WTC11 (cell line): ENCODE results near the gene SLIT3.

Source experiments
- ETV6 ChIP-seq: sonication (generic); formaldehyde crosslinking; IDR thresholded peaks from 2 replicates; pipeline ENCODE4 v1.8.1; 2022; ENCODE audit warnings: mild to moderate bottlenecking, missing genetic modification reagents
- FOXP1 ChIP-seq: sonication (generic); formaldehyde crosslinking; IDR thresholded peaks from 2 replicates; pipeline ENCODE4 v1.8.0; 2022; ENCODE audit warnings: missing genetic modification reagents, mild to moderate bottlenecking, moderate library complexity, borderline replicate concordance
- IRF2 ChIP-seq: sonication (generic); formaldehyde crosslinking; IDR thresholded peaks from 2 replicates; pipeline ENCODE4 v1.8.0; 2022; ENCODE audit warnings: low read depth, missing genetic modification reagents, borderline replicate concordance
- JUN ChIP-seq: sonication (generic); formaldehyde crosslinking; IDR thresholded peaks from 2 replicates; pipeline ENCODE4 v1.8.0; 2023; ENCODE audit warnings: mild to moderate bottlenecking, missing genetic modification reagents
- KAT7 ChIP-seq: sonication (generic); formaldehyde crosslinking; IDR thresholded peaks from 2 replicates; pipeline ENCODE4 v1.8.1; 2023; ENCODE audit warnings: missing genetic modification reagents, mild to moderate bottlenecking, borderline replicate concordance
- TF ChIP-seq, protein P1 (sequence below): fragments of 200-600 bp; IDR thresholded peaks from 2 replicates; pipeline ENCODE4 v1.8.0; 2022; ENCODE audit warnings: antibody characterized with exemption
- TF ChIP-seq, protein P2 (sequence below): sonication (generic); formaldehyde crosslinking; IDR thresholded peaks from 2 replicates; pipeline ENCODE4 v1.8.0; 2022; ENCODE audit warnings: mild to moderate bottlenecking, missing genetic modification reagents
- TF ChIP-seq, protein P3 (sequence below): sonication (generic); formaldehyde crosslinking; IDR thresholded peaks from 2 replicates; pipeline ENCODE4 v1.8.0; 2022; ENCODE audit warnings: mild to moderate bottlenecking, missing genetic modification reagents
- TF ChIP-seq, protein P4 (sequence below): sonication (generic); formaldehyde crosslinking; IDR thresholded peaks from 2 replicates; pipeline ENCODE4 v1.8.1; 2023; ENCODE audit warnings: mild to moderate bottlenecking, missing genetic modification reagents, moderate library complexity
- TF ChIP-seq, protein P5 (sequence below): sonication (generic); formaldehyde crosslinking; IDR thresholded peaks from 2 replicates; pipeline ENCODE4 v1.8.0; 2022; ENCODE audit warnings: mild to moderate bottlenecking, missing genetic modification reagents
- TF ChIP-seq, protein P6 (sequence below): fragments of 250-450 bp; sonication (Bioruptor Pico); IDR thresholded peaks from 2 replicates; pipeline ENCODE4 v1.9.0; 2021; ENCODE audit warnings: mild to moderate bottlenecking, borderline replicate concordance
- TF ChIP-seq, protein P7 (sequence below): sonication (generic); formaldehyde crosslinking; conservative IDR thresholded peaks from 2 replicates; pipeline ENCODE4 v1.8.1; 2022; ENCODE audit warnings: mild to moderate bottlenecking, missing genetic modification reagents
- TF ChIP-seq, protein P8 (sequence below): sonication (generic); formaldehyde crosslinking; IDR thresholded peaks from 2 replicates; pipeline ENCODE4 v1.8.1; 2022; ENCODE audit warnings: low read depth, missing genetic modification reagents, borderline replicate concordance

DNA sequence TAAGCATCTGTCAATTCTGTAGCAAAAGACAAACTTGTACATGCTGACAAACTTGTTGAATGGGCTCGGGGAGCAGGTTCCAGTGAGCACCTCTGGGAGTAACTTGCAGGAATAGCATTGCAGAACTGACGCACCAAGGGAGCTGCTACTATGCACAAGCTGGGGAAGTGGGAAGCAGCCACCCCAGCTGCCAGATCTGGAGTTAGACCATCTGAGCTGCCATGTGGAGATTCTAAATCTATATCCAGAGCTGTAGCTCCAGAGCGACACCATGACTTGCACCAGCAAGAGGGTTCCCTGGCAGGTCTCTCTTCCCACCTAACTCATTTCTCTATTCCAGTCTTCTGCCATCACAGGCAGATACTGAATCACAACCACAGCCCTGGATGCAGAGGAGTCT, 375.8 kb downstream of the SLIT3 start:
- TF ChIP-seq, protein P1, sequence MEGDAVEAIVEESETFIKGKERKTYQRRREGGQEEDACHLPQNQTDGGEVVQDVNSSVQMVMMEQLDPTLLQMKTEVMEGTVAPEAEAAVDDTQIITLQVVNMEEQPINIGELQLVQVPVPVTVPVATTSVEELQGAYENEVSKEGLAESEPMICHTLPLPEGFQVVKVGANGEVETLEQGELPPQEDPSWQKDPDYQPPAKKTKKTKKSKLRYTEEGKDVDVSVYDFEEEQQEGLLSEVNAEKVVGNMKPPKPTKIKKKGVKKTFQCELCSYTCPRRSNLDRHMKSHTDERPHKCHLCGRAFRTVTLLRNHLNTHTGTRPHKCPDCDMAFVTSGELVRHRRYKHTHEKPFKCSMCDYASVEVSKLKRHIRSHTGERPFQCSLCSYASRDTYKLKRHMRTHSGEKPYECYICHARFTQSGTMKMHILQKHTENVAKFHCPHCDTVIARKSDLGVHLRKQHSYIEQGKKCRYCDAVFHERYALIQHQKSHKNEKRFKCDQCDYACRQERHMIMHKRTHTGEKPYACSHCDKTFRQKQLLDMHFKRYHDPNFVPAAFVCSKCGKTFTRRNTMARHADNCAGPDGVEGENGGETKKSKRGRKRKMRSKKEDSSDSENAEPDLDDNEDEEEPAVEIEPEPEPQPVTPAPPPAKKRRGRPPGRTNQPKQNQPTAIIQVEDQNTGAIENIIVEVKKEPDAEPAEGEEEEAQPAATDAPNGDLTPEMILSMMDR = no peak
- TF ChIP-seq FOXP1 (no peak), IRF2 (CRISPR knock-in tag) (no peak), KAT7 (CRISPR knock-in tag) (no peak), ETV6 (CRISPR knock-in tag) (no peak), JUN (no peak)
- TF ChIP-seq, protein P2, sequence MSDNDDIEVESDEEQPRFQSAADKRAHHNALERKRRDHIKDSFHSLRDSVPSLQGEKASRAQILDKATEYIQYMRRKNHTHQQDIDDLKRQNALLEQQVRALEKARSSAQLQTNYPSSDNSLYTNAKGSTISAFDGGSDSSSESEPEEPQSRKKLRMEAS (CRISPR knock-in tag) = no peak
- TF ChIP-seq, protein P3, sequence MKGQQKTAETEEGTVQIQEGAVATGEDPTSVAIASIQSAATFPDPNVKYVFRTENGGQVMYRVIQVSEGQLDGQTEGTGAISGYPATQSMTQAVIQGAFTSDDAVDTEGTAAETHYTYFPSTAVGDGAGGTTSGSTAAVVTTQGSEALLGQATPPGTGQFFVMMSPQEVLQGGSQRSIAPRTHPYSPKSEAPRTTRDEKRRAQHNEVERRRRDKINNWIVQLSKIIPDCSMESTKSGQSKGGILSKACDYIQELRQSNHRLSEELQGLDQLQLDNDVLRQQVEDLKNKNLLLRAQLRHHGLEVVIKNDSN (CRISPR knock-in tag) = no peak
- TF ChIP-seq, protein P4, sequence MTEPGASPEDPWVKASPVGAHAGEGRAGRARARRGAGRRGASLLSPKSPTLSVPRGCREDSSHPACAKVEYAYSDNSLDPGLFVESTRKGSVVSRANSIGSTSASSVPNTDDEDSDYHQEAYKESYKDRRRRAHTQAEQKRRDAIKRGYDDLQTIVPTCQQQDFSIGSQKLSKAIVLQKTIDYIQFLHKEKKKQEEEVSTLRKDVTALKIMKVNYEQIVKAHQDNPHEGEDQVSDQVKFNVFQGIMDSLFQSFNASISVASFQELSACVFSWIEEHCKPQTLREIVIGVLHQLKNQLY (CRISPR knock-in tag) = no peak
- TF ChIP-seq, protein P5, sequence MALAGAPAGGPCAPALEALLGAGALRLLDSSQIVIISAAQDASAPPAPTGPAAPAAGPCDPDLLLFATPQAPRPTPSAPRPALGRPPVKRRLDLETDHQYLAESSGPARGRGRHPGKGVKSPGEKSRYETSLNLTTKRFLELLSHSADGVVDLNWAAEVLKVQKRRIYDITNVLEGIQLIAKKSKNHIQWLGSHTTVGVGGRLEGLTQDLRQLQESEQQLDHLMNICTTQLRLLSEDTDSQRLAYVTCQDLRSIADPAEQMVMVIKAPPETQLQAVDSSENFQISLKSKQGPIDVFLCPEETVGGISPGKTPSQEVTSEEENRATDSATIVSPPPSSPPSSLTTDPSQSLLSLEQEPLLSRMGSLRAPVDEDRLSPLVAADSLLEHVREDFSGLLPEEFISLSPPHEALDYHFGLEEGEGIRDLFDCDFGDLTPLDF (CRISPR knock-in tag) = no peak
- TF ChIP-seq, protein P6, sequence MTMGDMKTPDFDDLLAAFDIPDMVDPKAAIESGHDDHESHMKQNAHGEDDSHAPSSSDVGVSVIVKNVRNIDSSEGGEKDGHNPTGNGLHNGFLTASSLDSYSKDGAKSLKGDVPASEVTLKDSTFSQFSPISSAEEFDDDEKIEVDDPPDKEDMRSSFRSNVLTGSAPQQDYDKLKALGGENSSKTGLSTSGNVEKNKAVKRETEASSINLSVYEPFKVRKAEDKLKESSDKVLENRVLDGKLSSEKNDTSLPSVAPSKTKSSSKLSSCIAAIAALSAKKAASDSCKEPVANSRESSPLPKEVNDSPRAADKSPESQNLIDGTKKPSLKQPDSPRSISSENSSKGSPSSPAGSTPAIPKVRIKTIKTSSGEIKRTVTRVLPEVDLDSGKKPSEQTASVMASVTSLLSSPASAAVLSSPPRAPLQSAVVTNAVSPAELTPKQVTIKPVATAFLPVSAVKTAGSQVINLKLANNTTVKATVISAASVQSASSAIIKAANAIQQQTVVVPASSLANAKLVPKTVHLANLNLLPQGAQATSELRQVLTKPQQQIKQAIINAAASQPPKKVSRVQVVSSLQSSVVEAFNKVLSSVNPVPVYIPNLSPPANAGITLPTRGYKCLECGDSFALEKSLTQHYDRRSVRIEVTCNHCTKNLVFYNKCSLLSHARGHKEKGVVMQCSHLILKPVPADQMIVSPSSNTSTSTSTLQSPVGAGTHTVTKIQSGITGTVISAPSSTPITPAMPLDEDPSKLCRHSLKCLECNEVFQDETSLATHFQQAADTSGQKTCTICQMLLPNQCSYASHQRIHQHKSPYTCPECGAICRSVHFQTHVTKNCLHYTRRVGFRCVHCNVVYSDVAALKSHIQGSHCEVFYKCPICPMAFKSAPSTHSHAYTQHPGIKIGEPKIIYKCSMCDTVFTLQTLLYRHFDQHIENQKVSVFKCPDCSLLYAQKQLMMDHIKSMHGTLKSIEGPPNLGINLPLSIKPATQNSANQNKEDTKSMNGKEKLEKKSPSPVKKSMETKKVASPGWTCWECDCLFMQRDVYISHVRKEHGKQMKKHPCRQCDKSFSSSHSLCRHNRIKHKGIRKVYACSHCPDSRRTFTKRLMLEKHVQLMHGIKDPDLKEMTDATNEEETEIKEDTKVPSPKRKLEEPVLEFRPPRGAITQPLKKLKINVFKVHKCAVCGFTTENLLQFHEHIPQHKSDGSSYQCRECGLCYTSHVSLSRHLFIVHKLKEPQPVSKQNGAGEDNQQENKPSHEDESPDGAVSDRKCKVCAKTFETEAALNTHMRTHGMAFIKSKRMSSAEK (CRISPR knock-in tag) = no peak
- TF ChIP-seq, protein P7, sequence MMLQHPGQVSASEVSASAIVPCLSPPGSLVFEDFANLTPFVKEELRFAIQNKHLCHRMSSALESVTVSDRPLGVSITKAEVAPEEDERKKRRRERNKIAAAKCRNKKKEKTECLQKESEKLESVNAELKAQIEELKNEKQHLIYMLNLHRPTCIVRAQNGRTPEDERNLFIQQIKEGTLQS = no peak
- TF ChIP-seq, protein P8, sequence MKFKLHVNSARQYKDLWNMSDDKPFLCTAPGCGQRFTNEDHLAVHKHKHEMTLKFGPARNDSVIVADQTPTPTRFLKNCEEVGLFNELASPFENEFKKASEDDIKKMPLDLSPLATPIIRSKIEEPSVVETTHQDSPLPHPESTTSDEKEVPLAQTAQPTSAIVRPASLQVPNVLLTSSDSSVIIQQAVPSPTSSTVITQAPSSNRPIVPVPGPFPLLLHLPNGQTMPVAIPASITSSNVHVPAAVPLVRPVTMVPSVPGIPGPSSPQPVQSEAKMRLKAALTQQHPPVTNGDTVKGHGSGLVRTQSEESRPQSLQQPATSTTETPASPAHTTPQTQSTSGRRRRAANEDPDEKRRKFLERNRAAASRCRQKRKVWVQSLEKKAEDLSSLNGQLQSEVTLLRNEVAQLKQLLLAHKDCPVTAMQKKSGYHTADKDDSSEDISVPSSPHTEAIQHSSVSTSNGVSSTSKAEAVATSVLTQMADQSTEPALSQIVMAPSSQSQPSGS (CRISPR knock-in tag) = no peak
